HG02588 (cell line): Measurements from ENCODE around the gene FANCC.

Experiments
- ATAC-seq: cut with Tn5 transposase; IDR thresholded peaks from one replicate; pipeline ENCODE4 v1.9.1; 2021; ENCODE audit warnings: mild to moderate bottlenecking, moderate library complexity; ENCODE audit not compliant: unreplicated experiment

The FANCC gene

DNA sequence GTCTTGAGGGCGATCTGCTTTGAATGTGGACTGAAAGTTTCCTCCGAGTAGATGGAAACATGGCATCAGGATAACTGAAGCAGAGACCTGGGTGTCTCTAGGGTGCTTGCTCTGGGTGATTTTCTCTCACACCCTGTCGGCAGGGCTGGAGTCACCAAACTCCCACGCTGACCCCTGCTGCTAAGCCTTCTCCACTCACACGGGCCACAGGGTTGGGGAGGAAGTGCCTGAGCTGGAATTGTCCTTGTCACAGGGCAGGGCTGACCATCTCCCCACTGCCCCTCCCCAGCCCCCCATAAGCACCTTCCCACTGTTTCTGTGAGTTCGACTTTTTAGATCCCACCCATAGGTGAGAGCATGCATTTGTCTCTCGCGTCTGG, 212.9 kb downstream of the FANCC start:
- ATAC-seq: no peak

DNA sequence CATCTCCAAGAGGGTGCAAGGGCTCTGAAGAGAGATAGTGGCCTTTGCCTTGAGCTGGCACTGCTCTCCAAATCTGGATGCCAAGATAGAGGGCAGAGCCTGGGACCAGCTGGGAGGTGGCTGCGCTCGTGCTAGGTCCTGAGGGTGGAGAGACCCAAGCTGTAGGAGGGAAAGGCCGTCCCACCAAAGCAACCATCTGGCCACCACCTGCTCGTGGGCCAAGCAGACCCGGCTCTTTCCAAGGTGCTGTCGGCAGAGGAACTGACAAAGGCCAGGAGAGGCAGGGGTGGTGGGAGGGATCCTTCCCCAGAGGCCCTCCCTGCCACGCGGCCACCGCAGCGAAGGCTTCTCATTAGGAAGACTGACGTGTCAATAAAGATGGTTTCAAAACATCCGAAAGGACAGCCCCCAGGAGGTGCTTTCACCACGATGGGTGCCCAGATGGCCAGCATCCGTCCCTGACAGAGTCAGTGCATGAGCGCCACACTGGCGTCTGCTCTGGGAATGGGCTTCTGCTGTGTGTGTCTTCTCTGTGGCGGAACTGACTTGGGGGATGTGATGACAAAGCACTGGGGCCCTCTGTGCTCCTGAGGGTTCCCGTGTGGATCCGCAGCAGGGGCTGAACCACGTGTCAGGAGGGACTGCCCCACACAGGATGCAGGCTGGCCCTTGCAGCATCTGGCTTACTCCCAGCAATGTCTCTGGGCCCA, 213.5 kb downstream of the FANCC start:
- no peak for ATAC-seq

- ATAC-seq: no peak
Observed at GRCh38 chr9:95103281-95103771, 214.2 kb downstream of the FANCC start.

GRCh38 chr9:95102572-95102971, 214.9 kb downstream of the FANCC start:
- no peak for ATAC-seq

DNA sequence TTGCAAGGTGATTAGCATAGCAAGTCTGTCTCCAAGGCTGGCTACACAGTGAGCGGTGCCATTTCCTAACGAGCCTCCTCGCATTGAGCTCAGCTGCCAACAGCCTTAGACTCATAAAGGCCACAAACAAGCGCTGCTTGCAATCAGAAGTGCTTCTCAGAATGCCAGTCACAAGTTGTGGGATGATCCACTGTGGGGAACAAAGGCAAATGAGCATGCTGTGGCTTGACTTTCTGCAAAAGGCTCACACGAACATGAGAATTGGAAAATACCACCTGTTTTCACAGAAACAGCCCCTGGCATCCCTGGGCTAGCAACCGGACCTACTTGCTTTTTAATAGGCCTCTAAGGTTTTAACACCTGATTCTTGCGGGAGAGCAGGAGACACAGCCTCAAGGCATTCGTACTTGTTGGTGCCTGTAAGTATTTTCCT, 215.5 kb downstream of the FANCC start:
- no peak for ATAC-seq

- ATAC-seq: no peak
Observed at GRCh38 chr9:95101326-95101725, 216.2 kb downstream of the FANCC start.

DNA sequence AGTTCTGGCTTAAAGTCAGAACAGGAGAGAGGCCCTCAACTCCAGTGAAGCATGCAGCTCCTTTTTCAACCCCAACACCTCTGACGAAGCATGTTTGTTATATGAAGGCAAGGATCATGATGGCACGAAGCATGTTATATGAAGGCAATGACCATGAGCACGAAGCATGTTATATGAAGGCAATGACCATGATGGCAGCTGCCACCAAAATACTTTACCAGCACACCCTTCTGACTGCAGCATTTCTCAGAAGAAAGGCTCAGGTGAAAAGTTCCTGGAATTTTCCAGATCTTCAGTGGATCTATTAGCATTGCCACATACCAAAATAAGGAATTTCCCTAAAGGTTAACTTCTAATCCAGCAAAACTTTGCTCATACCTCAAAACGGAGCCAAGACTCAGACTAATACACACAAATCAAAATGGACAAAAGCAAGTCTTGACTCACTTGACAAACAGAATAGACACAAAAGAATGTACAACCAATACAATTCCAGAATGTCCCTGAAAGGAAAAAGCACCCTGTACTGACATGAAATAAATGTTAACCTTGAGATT, 217.4 kb downstream of the FANCC start:
- no peak for ATAC-seq

GRCh38 chr9:95099321-95100070, 218.0 kb downstream of the FANCC start:
- no peak for ATAC-seq

- ATAC-seq: no peak
Observed at GRCh38 chr9:95098391-95098921, 219.1 kb downstream of the FANCC start.

DNA sequence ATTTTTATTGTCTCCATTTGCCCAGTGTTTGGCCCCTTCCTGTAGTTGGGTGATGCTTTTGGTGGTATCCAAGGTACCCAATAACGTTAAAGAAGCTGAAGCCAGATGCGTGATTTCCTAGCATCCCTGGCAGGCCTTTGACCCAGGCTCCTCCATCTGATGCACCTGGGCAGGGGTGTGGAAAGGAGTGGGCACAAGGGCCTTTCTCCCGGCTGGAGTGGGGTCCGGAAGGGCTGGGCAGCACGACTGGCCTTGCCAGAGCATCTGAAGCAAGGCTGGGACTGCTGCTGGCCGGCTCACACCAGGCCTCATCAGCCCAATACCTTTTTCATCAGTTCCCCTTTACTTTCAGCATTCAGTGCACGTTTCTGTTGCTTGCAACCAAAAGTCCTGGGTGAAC, 220.2 kb downstream of the FANCC start:
- no peak for ATAC-seq

GRCh38 chr9:95096807-95097206, 220.7 kb downstream of the FANCC start:
- ATAC-seq: no peak

DNA sequence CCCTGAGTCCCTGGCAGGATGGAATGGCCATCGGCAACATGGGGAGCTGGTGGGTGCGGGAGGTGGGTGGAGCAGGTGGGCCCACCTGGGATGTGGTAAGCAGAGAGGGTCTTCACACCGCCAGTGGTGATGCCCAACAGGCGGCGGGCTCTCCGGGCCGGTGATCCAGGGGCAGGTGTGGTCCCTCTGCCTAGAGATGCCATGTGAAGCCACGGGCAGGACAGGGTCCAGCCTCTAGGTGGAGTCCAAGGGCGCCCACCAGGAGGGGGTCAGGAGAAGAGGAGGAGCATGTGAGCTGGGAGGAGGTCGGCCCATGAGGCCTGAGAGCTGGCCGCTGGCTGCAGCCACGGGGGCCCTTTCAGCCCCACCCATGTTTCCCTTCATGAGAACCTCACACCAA, 221.1 kb downstream of the FANCC start:
- no peak for ATAC-seq

DNA sequence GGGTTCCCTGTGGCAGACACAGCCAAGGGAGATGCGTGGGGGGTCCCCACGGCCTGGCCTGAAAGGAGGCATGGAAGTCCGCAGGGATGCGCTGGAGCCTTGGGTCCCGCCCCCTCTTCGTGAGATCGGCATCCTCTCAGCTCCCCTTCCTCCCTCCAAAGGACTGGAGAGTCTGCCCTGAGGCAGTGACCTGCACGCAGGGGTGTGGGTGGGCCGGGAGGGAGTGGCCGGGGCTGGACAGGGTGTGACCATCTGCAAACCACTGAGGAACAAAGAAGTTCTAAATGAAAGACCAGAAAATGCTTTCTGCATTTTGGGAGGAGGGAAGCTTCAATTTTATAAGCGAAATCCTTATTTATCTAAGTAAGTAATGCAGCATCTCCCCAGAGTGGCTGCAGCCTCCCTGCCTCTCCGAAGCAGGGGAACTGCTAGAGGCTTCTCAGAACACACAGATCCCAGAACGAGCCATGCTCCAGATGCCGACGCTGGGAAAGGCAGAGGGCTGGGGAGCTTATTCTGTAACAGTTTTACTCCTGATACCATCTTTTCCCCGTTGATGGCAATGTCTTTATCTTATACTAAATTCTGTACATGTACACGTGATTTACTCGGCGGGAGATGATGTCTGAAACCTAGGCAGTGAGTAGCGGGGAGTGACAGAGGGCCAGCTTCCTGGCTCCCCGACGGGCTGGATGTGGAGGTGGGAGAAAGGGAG, 221.7 kb downstream of the FANCC start:
- no peak for ATAC-seq

GRCh38 chr9:95094002-95094401, 223.5 kb downstream of the FANCC start:
- ATAC-seq: no peak

- no peak for ATAC-seq
Observed at GRCh38 chr9:95093586-95093985, 223.9 kb downstream of the FANCC start.

DNA sequence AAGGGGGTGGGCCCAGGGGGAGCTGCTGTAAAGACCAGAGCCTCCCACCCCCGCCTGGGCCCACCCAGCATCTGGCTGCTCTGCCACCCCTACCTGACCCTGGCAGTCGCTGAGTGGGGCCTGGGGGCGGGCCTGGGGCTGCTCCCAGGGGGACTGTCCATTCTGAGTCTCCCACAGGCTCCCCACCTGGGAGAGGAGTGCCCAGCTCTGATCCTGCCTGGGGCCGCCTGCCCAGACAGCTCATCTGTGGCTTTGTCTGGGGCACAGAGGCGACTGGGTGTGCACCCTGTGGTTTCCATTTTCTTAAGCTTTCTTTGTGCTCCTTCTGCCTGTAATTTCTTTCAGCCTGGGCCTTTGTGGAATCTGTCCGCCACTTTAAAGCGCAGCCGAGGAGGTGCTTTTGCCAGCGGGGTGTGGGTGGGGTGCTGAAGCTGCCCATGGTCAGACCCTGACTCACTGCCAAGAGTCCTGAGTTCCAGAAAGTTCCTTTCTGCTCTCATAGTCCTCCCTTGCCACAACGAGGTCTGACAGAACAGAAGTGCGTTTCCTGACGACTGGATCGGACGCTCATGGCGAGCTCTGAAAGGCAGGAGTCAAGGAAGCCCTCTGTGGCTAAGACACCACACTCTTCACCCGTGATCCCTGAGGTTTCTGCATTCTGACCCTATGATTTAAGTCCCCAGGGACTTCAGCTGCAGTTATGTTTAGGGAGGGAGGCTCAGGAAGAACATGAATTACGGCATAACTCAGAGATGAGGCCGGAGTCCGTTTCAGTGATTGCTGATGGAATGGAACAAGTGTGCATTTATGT, 225.0 kb downstream of the FANCC start:
- no peak for ATAC-seq

DNA sequence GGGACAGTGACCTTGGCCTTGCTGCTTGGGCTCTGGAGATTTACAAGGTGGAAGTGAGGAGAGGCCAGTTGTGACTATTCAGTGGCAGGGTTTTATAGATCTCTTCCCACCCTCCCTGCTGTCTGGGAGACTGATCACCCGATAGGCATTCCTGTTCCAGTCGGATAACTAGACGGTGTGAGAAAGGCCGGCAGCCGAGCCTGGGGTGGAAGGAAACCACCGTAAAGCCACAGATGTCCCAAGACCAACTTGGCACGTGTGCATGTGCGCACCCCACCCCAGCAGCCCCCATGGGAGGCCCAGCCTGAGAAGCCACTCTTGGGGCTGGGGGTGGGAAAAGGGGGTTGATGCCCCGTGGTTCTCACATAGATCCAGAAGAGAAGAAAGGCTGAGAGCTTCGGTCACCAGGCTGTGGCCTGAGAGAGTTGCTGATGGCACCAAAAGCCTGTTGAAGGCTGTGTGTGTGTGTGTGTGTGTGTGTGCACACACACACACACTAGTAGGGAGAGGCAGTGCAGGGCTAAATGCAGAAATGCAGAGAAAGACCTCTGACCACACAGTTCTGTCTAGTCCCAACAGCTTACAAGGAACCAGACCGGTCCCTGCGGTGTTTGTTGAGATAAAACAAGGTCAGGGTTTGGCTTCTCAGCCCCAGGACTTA, 225.8 kb downstream of the FANCC start:
- ATAC-seq: no peak

DNA sequence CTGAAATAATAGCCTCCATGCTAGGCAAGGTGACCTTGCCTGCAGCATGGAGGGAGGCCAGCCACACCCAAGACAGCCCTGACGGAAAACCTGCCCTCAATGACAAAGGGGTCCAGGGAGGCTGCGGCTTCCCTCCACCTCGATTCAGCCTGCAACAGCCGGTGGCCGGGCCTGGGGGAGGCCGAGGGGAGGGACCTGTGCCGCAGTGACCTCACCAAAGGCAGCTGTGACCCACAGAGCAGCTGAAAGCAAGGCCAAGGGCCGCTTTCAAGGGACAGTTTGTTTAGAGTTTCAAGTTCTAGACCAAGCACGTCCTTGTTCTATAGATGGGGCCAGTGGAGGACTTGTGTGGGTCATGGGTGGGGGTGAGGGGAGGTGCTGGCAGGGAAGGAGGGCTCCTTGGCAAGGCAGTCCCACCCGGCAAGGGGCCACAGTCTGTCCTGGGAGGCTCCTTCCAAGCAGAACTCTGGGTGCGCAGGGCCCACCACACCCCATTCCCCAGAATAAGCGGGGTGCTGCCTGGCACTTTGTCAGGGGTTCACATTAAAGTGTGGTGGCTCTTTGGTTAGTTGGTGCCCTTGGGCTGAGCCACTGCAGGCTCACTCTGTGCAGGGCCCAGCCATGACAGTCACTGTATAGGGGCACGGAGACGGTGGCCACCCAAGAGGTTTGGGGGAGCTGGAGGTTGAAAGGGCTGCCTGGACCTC, 226.5 kb downstream of the FANCC start:
- no peak for ATAC-seq
